Measurements from ENCODE around the gene STUB1.

STUB1 gene

GRCh38 chr16:692356-693108 lies 12.3 kb downstream of the STUB1 start:
- TF ChIP-seq, protein P1, sequence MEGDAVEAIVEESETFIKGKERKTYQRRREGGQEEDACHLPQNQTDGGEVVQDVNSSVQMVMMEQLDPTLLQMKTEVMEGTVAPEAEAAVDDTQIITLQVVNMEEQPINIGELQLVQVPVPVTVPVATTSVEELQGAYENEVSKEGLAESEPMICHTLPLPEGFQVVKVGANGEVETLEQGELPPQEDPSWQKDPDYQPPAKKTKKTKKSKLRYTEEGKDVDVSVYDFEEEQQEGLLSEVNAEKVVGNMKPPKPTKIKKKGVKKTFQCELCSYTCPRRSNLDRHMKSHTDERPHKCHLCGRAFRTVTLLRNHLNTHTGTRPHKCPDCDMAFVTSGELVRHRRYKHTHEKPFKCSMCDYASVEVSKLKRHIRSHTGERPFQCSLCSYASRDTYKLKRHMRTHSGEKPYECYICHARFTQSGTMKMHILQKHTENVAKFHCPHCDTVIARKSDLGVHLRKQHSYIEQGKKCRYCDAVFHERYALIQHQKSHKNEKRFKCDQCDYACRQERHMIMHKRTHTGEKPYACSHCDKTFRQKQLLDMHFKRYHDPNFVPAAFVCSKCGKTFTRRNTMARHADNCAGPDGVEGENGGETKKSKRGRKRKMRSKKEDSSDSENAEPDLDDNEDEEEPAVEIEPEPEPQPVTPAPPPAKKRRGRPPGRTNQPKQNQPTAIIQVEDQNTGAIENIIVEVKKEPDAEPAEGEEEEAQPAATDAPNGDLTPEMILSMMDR (conservative IDR thresholded peaks at IDR 0.05; ENCODE audit: control insufficient read depth, insufficient read depth, low read depth, low read length), result no peak
- no peak for DNase-seq (ENCODE audit: low read depth)
- H3K4me3 ChIP-seq (ENCODE audit: control insufficient read depth, low read depth, low read length), result no peak overlapping the region

- DNase-seq (ENCODE audit: low read depth), result no peak
- H3K4me3 ChIP-seq (ENCODE audit: control insufficient read depth, low read depth, low read length), result no peak overlapping the region
- TF ChIP-seq, protein P1 (conservative IDR thresholded peaks at IDR 0.05; ENCODE audit: control insufficient read depth, insufficient read depth, low read depth, low read length), result no peak
Observed at GRCh38 chr16:693364-693763, 13.2 kb downstream of the STUB1 start.

GRCh38 chr16:693766-694165 lies 13.6 kb downstream of the STUB1 start:
- TF ChIP-seq, protein P1 (conservative IDR thresholded peaks at IDR 0.05; ENCODE audit: control insufficient read depth, insufficient read depth, low read depth, low read length), result no peak
- H3K4me3 ChIP-seq (ENCODE audit: control insufficient read depth, low read depth, low read length), result no peak overlapping the region
- DNase-seq (ENCODE audit: low read depth), result no peak

- TF ChIP-seq, protein P1 (conservative IDR thresholded peaks at IDR 0.05; ENCODE audit: control insufficient read depth, insufficient read depth, low read depth, low read length), result no peak
- DNase-seq (ENCODE audit: low read depth), result no peak
- no peak overlapping the region for H3K4me3 ChIP-seq (ENCODE audit: control insufficient read depth, low read depth, low read length)
Observed at GRCh38 chr16:694187-694862, 14.1 kb downstream of the STUB1 start.

- no peak for DNase-seq (ENCODE audit: low read depth)
- TF ChIP-seq, protein P1 (conservative IDR thresholded peaks at IDR 0.05; ENCODE audit: control insufficient read depth, insufficient read depth, low read depth, low read length), result no peak
- no peak overlapping the region for H3K4me3 ChIP-seq (ENCODE audit: control insufficient read depth, low read depth, low read length)
Observed at GRCh38 chr16:694863-695354, 14.7 kb downstream of the STUB1 start.

DNA sequence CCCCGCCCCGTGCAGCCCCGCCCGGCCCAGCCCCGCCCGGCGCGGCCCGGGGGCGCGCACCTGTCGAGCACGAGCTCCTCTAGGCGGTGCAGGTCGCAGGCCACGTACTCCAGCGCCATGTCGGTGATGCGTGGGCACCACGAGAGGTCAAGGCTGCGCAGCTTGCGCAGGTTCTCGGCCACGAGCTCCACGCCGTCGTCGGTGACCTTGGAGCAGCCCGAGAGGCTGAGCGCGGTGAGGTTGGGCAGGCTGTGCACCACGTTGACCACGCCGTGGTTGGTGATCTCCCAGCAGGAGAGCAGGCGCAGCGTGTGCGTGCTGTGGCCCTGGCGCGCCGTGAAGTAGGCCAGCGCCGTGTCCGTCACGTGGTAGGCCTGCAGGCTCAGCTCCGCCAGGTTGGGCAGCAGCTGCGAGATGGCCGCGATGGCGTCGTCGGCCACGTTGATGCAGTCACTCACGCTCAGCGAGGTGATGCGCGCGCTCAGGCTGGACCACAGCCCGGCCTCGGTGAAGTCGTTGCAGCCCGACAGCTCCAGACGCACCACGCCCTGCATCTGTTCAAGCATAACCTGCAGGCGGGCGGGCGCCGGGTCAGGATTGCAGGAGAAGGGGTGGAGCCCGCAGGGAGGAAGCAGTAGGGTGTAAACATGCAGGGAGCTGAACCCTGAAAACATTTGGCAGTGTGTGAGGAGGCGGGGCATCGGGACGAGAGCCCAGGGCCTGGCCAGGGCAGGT lies 15.3 kb downstream of the STUB1 start:
- H3K4me3 ChIP-seq (ENCODE audit: control insufficient read depth, low read depth, low read length), result no peak overlapping the region
- DNase-seq (ENCODE audit: low read depth), result no peak
- TF ChIP-seq, protein P1 (conservative IDR thresholded peaks at IDR 0.05; ENCODE audit: control insufficient read depth, insufficient read depth, low read depth, low read length), result no peak
